Suppressor macrophage (primary cell): Measurements from ENCODE around the gene LOXHD1.

Experiments
- DNase-seq, 4 experiments: peaks; one replicate each; pipeline ENCODE4 v3.0.0-alpha.2; 2020 to 2022

The LOXHD1 gene

DNA sequence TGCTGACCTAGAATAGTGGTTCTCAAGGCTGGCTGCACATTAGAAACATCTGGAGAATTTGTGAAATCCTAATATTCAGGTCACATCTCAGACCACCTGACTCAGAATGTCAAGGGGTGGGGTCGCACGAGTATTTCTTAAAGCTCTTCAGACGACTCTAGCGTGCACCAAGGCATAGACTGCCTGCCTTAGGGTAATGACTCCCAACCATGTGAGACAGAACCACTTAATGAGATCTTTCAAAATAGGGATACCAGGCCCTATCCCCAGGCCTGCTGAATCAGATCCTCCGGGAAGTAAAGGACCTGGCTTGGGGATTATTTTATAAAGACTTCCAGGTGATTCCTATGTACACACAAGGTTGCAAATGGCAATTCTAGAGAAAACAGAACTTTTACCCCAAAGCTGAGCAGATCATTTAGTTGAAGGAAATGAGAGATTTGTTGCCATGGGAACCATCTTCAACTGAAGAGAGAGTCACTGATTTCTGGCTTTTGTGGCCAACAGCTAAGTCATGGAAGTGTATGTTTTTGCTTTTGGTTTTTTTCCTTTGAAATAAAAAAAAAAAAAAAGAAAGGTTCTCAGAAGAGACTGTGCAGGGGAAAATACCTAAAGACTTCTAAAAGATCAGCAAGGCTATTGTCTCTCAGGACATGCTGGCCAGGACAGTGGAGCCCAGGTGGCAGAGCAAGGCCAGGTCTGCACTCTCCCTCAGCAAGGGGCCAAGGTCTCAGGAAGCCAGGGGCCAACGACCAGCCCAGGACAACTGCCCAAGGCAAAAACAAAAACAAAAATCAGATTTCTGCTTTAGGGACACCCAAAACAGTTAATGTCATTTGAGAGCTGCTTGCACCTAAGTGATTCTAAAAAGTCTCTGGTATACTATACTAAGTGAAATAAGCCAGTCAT lies 15.3 kb upstream of the LOXHD1 start:
- DNase-seq, result no peak

DNA sequence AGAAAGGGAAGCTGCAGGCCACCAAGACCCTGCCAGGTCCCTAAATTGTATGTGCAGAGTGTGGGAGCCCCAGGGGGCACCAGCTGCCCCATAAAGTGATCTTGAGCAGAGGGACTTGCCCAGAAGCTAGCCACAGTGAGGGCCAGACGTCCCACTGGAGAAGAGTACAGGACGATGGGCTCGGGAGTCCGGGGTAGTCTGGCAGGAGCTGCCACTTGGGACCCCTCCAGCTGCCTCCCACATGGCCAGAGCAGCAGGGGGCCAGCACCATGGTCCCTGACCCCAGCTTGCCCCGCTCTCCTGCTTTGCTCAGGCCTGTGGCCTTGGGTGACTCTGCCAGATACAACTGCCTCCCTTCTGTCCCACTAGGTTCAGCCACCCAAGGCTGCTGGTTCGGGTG lies 11.7 kb upstream of the LOXHD1 start:
- DNase-seq, result no peak

DNA sequence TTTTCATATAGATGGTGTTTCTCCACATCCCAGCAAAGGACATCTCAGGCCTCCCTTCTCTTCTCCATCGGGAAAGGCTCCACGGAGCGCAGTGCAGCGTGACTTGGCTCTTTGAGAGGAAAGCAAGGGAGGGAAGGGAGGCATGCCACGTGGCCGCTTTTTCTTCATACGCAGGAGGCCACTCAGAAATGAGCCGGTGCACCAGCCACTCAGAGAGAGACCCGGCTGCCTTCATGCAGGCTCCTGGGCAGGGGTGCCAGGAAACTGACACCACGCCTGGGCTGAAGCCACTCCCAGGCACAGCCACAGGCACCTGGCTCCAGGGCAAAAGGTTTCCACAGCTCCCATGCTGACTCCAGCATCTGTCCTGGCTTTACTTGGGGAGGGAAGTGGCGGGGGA lies 11.1 kb upstream of the LOXHD1 start:
- DNase-seq, result no peak

DNA sequence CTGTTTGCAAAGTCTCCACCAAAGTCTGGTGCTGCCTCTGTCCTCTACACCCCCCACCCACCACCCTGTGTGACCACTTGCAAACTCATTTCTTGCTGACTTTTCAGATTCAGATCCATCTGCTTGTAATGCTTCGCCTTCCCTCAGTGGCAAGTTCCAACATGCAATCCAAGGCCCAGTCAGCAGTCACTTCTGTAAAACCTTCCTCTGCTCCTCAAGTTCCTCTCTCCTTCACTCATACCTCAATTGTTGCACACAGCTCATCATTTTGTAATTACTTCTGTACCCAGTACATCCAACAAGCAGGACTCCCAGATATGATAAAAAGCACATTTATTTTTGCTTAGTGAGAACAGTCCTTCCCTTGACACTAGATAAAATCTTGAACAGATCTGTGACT lies 6.5 kb upstream of the LOXHD1 start:
- DNase-seq, result no peak

DNA sequence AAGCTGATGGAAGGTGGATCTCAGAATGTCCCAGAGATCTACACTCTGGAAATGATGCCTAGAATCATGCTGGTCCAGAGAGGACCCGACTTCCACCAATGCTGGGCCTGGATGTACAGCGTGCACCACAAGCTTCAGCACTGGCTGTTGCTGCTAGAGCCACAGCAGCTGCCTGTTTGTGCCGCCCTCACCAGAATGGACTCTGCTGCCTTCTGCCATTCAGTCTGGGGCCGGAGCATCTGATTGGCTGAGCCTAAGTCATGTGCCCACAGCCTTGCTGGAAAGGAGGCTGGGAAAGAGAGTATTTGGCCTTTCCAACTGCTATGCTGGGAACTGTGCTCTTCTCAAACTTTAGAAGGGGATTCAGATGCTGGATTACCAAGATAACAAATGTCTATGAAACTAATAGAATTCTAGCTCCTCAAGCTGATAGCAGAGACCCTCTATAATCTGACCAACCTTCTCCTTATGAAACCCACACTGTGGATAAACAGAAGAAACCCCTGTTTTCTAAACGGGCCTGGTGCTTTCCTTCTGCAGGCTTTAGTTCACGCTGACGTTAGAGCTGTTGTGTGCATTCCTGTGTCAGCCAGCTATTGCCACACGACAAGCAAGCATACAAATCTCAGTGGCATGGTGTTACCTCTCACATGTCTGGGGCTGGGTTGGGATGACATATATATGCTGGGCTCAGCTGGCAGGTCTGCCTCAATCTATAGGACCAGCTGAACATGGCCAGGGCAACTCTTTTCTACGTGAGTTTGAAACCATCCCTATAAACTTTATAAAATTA lies 4.1 kb upstream of the LOXHD1 start:
- DNase-seq, result peak in 1 of 4 experiments; percentile 7

DNA sequence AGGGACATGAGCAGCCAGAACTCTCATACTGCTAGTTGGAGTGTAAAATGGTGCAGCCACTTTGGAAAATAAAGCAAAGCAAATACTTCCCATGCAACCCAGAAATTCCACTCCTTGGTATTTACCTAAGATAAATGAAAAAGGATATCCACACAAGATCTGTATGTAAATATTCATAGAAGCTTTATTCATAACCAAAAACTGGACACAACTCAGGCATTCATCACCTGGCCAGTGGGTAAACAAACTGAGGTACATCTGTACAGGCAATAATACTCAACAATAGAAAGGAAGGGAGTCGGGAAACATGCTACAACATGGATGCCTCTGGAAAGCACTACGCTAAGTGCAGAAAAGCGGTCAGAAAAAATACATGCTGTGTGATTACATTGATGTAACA lies 2.5 kb upstream of the LOXHD1 start:
- no peak for DNase-seq

DNA sequence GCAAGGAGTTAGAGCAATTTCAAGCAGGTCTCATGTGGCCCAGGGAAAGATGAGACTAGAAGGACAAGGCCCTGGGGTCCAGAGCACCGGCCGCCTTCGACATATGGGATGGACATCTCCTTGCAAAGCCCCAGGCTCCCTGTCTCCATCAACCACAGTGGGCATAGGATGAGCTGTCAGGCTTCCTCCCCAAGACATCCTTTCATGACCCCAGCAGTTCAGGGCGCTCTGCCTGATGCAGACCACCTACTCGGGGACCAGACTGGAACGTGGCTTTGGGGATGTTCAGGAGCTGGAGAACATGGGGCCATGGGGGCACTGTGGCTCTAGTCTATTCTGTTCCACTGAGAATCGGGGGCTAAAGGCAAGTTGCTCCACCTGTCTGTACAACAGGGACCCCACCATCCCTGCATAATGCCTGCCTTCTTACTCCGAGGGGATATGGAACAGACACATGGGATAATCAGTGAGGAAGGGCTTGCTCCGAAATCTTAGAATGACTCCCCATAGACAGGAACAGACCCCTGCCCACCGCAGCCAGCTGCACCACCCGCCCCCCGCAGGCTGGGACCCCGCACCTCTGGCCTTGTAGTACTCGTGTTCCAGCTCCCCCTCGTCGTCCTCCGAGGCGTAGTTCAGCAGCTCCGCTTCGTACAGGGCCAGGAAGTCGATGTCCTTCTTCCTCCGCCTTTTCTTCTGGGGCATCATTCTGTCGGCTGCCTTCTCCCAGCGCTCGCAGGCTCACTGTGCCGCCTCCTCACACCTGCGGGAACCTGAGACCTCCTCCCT lies 500 bp downstream of the LOXHD1 start:
- DNase-seq, result no peak

DNA sequence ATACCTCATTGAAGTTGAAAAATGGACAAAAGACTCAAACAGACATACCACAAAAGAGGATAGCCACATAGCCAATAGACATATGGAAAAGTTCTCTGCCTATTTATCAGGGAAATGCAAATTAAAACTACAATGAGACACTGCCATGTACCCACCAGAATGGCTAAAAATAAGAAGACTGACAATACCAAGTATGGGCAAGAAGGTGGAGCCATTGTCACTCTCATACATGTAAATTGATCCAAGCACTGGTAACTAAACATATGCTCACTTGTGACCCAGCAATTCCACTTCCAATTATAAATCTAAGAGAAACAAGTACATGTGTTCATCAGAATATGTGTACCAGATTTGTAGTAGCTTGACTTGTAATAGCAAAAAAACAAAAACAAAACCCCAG lies 4.6 kb downstream of the LOXHD1 start:
- DNase-seq, result no peak

DNA sequence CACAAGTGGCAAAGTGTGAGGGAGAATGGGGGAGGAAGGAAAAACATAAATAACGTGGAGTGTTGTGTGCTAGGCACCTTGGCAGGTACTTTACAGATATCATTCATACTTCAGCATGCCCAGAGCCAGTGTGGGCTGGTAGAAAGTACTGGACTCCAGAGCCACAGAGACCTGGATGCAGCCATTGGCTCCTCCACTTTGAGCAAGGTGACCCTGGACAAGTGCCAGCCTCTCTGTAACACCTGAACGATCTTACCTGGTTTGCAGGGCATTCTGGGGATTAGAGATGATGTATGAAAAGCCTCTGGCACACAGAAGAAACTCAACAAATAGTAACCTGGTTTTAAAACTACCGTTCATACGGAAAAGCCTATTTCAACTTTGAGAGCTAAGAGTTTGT lies 6.3 kb downstream of the LOXHD1 start:
- no peak for DNase-seq

DNA sequence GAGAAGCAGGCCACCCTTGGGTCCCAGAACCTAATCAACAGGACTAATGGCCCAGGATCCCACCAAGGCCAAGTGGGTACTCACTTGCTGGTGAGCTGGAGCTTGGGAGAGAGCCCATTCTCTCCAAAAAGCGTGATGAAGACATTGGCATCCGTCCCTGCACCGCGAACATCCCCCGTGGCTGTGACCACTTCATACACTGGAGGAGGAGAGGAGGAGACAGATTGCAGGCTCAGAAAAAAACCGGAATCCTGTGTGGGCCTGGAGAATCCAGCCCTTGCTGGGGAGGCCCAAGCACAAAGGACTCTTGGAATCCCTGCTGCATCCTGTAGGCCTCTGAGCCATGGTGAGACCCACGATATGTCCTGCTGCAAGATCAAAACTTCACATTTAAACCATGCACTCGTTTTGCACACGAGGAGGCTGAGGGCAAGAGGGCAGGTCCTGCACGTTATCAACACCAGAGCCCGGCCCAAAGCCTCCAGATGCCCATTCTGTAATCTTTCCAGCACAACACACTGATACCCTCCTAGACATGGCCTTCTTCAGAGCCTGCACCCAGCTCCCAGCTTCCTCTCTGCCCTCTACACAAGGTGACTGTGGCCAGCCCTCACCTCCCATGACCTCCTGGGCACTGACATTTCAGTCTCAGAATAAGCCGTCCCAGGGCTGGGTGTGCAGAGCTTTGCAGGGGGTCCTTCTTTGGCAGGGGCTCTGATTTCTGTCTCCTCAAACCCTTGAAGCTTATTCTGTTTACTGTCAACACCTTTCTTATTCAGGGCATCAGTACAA lies 7.8 kb downstream of the LOXHD1 start:
- DNase-seq, result no peak

DNA sequence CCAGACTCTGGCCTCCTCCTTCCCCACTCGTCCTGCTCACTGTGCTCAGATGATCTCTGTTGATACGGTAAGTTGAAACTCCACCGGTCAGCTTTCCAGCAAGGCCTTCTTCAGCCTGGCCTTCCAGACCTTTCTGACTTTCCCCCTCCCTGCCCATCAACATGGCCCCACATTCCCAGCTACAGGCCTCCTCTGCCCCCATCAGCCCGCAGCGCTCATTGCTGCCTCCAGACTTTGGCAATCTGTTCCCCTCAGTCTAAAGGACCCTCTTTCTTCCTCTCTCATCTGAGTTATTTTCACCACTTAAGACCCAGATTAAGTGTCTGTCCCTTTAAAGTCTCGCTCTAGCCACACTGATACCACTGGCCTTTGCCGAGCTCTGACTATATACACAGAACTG lies 10.6 kb downstream of the LOXHD1 start:
- DNase-seq, result no peak

DNA sequence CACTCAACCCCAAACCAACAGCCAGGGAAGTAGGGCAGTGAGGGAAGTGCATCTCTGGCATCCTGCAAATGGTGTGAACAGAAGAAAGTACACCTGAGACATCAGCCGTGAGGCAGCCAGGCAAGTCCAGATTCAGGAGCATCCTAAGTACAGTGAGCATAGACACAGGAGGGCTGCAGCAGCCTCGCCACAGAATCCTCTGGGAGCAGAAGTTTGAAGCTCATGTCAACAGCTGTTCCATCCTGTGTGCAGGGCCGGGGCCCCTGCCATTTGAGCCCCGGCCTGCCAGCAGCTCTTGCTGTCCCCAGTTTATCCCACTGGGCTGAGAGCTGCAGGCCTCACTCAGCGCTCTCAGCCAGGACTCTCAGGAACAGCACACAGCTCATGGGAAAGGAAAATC lies 14.5 kb downstream of the LOXHD1 start:
- DNase-seq, result no peak

DNA sequence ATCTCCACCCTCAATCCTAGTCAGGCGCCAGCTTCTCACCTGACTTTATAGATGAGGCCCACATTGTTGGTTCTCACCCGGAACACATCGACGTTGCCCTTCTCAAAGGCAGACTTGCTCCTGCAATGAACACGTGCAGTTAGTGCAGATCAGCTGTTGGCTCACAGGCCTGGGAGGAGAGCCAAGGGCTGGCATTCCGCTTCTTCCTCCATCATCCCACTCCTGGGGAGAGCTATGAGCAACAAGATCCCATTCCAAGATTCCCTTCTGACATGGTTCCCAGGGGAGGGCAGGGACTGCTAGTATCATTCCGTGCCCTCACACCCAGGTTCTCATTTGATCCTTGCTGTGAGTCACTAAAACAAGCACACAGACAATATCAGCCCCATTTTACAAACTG lies 15.1 kb downstream of the LOXHD1 start:
- DNase-seq, result no peak

DNA sequence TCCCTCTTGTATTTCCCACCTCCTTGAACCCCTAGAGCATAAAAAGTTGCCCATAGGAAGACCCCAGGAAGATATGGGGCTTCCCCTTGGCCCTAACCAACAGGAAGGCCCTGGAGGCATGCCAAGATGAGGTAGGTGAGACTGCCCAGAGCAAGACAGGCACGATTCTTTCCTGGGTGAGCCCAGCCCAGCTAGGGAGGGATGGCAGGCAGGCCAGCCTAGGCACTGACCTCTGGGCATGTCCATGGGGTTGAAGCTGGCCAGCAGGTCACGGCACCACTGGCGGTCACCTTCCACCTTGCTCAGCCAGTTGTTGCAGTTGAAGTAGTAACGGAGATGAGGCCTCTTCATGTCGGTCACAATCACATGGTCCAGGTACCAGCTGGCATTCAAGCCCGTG lies 17.6 kb downstream of the LOXHD1 start:
- no peak for DNase-seq

DNA sequence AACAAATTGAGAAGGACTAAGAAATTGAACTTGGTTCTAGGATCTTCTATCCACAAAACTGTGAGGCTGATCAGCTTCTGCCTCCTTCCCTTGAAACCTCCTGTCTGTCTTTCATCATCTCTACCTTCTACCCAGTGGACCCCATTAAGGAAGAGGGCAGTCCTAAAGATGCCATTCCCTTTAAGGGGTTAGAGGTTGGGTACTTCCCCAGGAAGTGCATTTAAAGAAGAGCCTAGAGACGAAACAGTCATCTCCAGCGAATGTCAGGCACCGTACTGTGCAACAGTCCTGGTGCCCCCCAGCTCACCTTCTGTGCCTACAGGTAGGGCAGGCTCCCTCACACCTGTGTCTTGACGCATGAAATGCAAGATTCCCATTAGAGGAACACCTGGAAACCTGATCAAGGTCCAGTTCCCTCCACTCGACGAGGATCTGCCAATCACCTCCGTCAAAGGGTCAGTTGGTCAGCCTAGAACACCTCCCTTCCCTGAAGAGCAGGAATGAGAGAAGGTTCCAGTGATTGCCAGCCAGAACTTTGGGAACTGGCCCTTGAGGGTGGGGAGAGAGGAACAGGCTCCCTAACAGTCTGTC lies 20.9 kb downstream of the LOXHD1 start:
- DNase-seq, result no peak

DNA sequence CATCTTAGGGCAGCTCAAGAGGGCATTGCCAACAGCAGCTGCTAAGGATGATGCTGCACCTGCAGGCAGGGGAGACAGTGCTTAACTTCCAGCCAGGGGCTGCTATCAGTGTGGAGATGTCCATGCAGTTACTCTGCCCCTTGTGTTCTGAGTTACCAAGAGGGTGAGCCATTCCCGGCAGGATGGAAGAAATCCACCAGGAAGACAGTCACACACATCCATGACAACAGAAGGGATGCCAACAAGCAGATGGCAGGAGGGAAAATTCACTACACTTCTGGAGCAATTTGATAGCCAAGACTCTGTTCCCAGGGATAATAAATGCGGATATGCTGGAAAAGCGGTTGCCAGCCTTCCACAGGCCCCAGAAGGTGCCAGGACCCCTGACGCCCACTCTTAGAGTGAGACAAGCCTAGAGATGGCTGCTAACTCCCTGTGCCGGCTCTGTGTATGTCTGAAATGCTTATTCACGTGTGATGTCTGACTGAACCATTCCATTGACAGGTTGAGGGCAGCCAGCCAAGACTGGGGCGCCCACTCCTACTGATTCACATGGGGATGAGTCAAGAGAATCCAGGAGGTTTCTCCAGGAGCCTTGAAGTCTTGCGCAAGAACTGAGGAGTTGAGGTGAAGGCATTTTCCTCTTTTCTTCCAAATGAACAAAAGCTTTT lies 24.5 kb downstream of the LOXHD1 start:
- peak; percentile 21 to 57 (median 42) for DNase-seq

DNA sequence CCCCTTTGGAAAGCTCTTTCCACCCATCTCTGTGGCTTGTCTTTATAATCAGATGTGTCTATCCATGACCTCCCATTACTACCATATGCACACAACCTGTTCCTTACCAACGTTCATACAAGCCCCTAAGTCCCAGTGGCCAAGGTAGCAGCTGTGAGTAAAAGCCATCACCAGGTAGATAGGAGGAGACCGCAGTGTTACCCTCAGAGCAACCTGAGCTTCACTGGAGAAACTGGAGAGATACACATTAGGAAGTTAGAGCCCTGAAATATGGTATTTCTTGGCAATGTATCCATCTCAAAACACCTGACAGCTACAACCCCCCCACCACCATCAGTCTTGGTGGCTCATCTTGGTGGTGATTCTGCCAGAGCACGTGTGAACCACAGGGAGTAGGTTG lies 26.0 kb downstream of the LOXHD1 start:
- no peak for DNase-seq

DNA sequence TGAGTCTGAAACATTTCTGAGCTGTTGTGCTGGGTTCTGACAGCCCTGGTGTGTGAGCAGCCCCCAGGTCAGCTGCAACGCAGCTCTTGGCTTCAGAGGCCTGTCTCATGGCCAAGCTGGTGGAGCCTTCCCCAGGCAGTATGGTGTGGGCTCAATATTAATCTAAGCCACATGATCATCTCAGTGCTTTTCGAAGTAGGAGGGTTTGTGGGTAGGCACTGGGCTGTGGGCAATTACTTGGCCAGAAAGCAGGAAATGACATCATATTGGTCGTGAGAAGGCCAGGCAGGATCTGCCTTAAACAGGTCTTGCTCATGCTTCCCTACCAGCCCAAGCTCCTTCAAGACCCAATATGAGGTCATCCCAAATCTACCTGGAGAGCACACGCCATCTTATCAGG lies 26.9 kb downstream of the LOXHD1 start:
- peak; percentile 44 to 66 (median 52) for DNase-seq

DNA sequence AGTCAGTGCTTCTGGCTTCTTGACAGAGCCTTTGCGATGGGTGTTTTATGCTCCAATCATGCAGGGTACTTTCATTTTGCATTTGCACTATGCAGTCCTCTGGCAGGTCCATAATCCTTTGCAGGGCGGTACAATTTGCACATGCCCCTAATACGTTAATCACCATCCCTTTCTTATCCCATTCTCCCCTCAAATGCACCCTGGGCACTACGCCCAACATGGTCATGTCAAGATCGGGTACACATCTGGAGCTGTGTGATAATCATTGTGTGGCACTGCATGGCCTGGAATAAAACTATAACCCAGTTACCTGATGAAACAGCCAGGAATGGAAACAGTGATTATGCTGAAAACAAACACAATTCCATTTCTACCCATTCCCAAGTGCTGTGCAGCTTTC lies 27.7 kb downstream of the LOXHD1 start:
- no peak for DNase-seq

DNA sequence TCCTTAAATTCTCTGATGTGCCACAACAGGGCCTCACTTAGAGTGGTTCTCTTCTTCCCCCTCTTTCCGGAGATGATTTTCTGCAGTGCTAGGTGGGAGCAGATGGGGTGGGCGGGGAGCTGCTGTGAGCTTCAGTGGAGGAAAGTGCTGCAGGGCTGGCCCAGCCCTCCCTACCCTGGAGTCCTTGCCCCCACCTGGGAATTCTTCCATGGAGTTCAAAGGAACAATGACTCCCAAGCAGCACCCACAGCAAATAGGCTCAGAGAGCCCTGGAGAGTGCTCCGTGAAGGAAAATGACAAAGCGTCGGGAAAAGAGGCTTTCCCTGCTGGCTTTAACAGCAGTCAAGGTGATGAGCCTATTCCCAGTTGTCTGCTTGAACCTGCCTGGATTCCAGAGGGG lies 28.8 kb downstream of the LOXHD1 start:
- DNase-seq, result no peak

DNA sequence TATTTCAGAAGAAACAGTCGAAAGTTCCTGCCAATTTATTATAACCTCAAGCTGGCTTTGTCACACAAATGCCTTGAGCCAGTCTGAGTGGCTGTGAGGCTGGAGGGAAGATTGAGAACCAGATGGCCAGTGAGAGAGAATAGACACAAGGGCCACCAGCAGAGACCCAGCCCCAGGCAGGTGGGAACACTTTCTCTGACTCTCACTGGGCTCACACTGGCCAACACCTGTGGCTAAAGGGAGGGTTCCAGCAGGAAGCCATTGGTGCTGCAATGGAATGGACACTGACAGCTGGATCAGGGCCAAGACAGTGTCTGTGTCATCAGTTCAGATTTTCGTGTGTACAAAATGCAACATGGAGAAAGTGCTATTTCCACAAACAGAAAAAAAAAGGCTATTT lies 29.9 kb downstream of the LOXHD1 start:
- no peak for DNase-seq
